ENCODE results near the gene MLLT11.
A peak's percentile ranks its signal among the peaks of the same experiment; 100 is the strongest.

MLLT11 gene

GRCh38 chr1:151054971-151055547, 5.1 kb upstream of the MLLT11 start:
- H3K9me2 ChIP-seq (ENCODE audit: low read depth, low read length) = no peaks in the 10 kb centered on the region
- peaks cover 67% of the 10 kb centered on the region for H3K36me3 ChIP-seq (ENCODE audit: insufficient read depth, low read length)
- H3K4me3 ChIP-seq (ENCODE audit: low read depth, low read length, poor library complexity, severe bottlenecking) = no peak overlapping the region
- peaks cover 28% of the 10 kb centered on the region for H3K4me1 ChIP-seq (ENCODE audit: insufficient read depth, low read length, severe bottlenecking)
- H3K9me3 ChIP-seq (ENCODE audit: low read length) = no peaks in the 10 kb centered on the region
- H4K20me1 ChIP-seq (ENCODE audit: insufficient read depth, low read length) = no peaks in the 10 kb centered on the region
- peaks cover 9% of the 10 kb centered on the region; the same call in 1 of the 2 replicates for H3F3A ChIP-seq (ENCODE audit: insufficient read depth, low read length)
- no peak overlapping the region for H3K9ac ChIP-seq (ENCODE audit: low read length)
- H3K4me2 ChIP-seq (ENCODE audit: low read length) = no peak overlapping the region
- H3K27ac ChIP-seq (ENCODE audit: low read depth, low read length, poor library complexity, severe bottlenecking) = no peak overlapping the region
- peaks cover 19% of the 10 kb centered on the region; the same call in 1 of the 2 replicates for H3K79me2 ChIP-seq (ENCODE audit: insufficient read depth, low read length)
- H2AFZ ChIP-seq (ENCODE audit: low read length) = no peak overlapping the region
- no peak for TF ChIP-seq EZH2 (IDR thresholded peaks at IDR 0.05; ENCODE audit: borderline replicate concordance, low read length)
- no peak for TF ChIP-seq CTCF (IDR thresholded peaks at IDR 0.05; ENCODE audit: low read length)
- H3K27me3 ChIP-seq (ENCODE audit: insufficient read depth, low read length) = no peaks in the 10 kb centered on the region

GRCh38 chr1:151055581-151055980, 4.6 kb upstream of the MLLT11 start:
- H3K36me3 ChIP-seq (ENCODE audit: insufficient read depth, low read length) = peaks cover 62% of the 10 kb centered on the region
- no peak overlapping the region for H3K4me3 ChIP-seq (ENCODE audit: low read depth, low read length, poor library complexity, severe bottlenecking)
- no peaks in the 10 kb centered on the region for H4K20me1 ChIP-seq (ENCODE audit: insufficient read depth, low read length)
- no peak overlapping the region for H3K27ac ChIP-seq (ENCODE audit: low read depth, low read length, poor library complexity, severe bottlenecking)
- no peaks in the 10 kb centered on the region for H3K9me2 ChIP-seq (ENCODE audit: low read depth, low read length)
- H3K27me3 ChIP-seq (ENCODE audit: insufficient read depth, low read length) = no peaks in the 10 kb centered on the region
- peaks cover 6% of the 10 kb centered on the region; the same call in 1 of the 2 replicates for H3F3A ChIP-seq (ENCODE audit: insufficient read depth, low read length)
- peaks cover 19% of the 10 kb centered on the region; the same call in 1 of the 2 replicates for H3K79me2 ChIP-seq (ENCODE audit: insufficient read depth, low read length)
- H3K4me2 ChIP-seq (ENCODE audit: low read length) = no peak overlapping the region
- H2AFZ ChIP-seq (ENCODE audit: low read length) = no peak overlapping the region
- no peak for TF ChIP-seq EZH2 (IDR thresholded peaks at IDR 0.05; ENCODE audit: borderline replicate concordance, low read length)
- no peaks in the 10 kb centered on the region for H3K9me3 ChIP-seq (ENCODE audit: low read length)
- H3K4me1 ChIP-seq (ENCODE audit: insufficient read depth, low read length, severe bottlenecking) = peaks cover 33% of the 10 kb centered on the region
- no peak overlapping the region for H3K9ac ChIP-seq (ENCODE audit: low read length)

- Histone ChIP-seq H3K4me2 (ENCODE audit: low read length) (peak overlapping the region; percentile 7; the same call in 1 of the 2 replicates), H3K27ac (ENCODE audit: low read depth, low read length, poor library complexity, severe bottlenecking) (no peak overlapping the region), H3K4me1 (ENCODE audit: insufficient read depth, low read length, severe bottlenecking) (peaks cover 39% of the 10 kb centered on the region), H4K20me1 (ENCODE audit: insufficient read depth, low read length) (no peaks in the 10 kb centered on the region), H3F3A (ENCODE audit: insufficient read depth, low read length) (peaks cover 3% of the 10 kb centered on the region; the same call in 1 of the 2 replicates), H3K9me2 (ENCODE audit: low read depth, low read length) (no peaks in the 10 kb centered on the region), H3K4me3 (ENCODE audit: low read depth, low read length, poor library complexity, severe bottlenecking) (no peak overlapping the region), H3K27me3 (ENCODE audit: insufficient read depth, low read length) (no peaks in the 10 kb centered on the region), H2AFZ (ENCODE audit: low read length) (no peak overlapping the region), H3K9ac (ENCODE audit: low read length) (no peak overlapping the region; the same call in 1 of the 2 replicates), H3K9me3 (ENCODE audit: low read length) (no peaks in the 10 kb centered on the region), H3K79me2 (ENCODE audit: insufficient read depth, low read length) (peaks cover 19% of the 10 kb centered on the region; the same call in 1 of the 2 replicates), H3K36me3 (ENCODE audit: insufficient read depth, low read length) (peaks cover 57% of the 10 kb centered on the region)
- TF ChIP-seq CTCF (IDR thresholded peaks at IDR 0.05; ENCODE audit: low read length) = no peak
- no peak for TF ChIP-seq EZH2 (IDR thresholded peaks at IDR 0.05; ENCODE audit: borderline replicate concordance, low read length)
Observed at GRCh38 chr1:151056149-151056548, 4.0 kb upstream of the MLLT11 start.

GRCh38 chr1:151058692-151059091, 1.5 kb upstream of the MLLT11 start:
- peak overlapping the region; percentile 81 for H3K4me3 ChIP-seq (ENCODE audit: low read depth, low read length, poor library complexity, severe bottlenecking)
- H3K4me1 ChIP-seq (ENCODE audit: insufficient read depth, low read length, severe bottlenecking) = peaks cover 46% of the 10 kb centered on the region
- H4K20me1 ChIP-seq (ENCODE audit: insufficient read depth, low read length) = no peaks in the 10 kb centered on the region
- H3K79me2 ChIP-seq (ENCODE audit: insufficient read depth, low read length) = peaks cover 19% of the 10 kb centered on the region; the same call in 1 of the 2 replicates
- peak overlapping the region; percentile 86 for H3K9ac ChIP-seq (ENCODE audit: low read length)
- H3K27me3 ChIP-seq (ENCODE audit: insufficient read depth, low read length) = no peaks in the 10 kb centered on the region
- H3K9me3 ChIP-seq (ENCODE audit: low read length) = no peaks in the 10 kb centered on the region
- H3K4me2 ChIP-seq (ENCODE audit: low read length) = peak overlapping the region; percentile 96
- H3K9me2 ChIP-seq (ENCODE audit: low read depth, low read length) = no peaks in the 10 kb centered on the region
- peaks cover 33% of the 10 kb centered on the region for H3K36me3 ChIP-seq (ENCODE audit: insufficient read depth, low read length)
- 0 out of 2 replicates have a peak, but pooled peaks cover 3% of the 10 kb centered on the region for H3F3A ChIP-seq (ENCODE audit: insufficient read depth, low read length)
- H3K27ac ChIP-seq (ENCODE audit: low read depth, low read length, poor library complexity, severe bottlenecking) = peak overlapping the region; percentile 45
- H2AFZ ChIP-seq (ENCODE audit: low read length) = no peak overlapping the region
- TF ChIP-seq CTCF (IDR thresholded peaks at IDR 0.05; ENCODE audit: low read length) (no peak), EZH2 (IDR thresholded peaks at IDR 0.05; ENCODE audit: borderline replicate concordance, low read length) (no peak)

Measured in OCI-LY1 (cell line).